Neural progenitor cell (in vitro differentiated cells): ENCODE results near the gene SLC38A9. TPM values are rescaled to one million over a fixed set of nuclear protein-coding genes. Genes with fewer than 3 reads are reported as not detected.

ENCODE experiments used
- DNase-seq: peaks from one replicate; pipeline ENCODE4 v3.0.0-alpha.2; 2016; ENCODE audit warnings: low spot score
- H2AFZ ChIP-seq: fragments of 200-600 bp; sonication (generic); replicated peaks from 2 replicates; pipeline ENCODE4 v1.6.1; 2016; ENCODE audit warnings: antibody characterized with exemption
- H3F3A ChIP-seq: fragments of 200-600 bp; sonication (generic); 2 replicates; pipeline ENCODE4 v1.6.1; 2016; ENCODE audit warnings: antibody characterized with exemption, low read depth
- H3K27ac ChIP-seq: fragments of 200-600 bp; sonication (generic); 2 replicates; pipeline ENCODE4 v1.5.1; 2016; ENCODE audit warnings: mild to moderate bottlenecking
- H3K27me3 ChIP-seq: fragments of 200-600 bp; sonication (generic); 2 replicates; pipeline ENCODE4 v1.6.1; 2016; ENCODE audit warnings: mild to moderate bottlenecking, moderate library complexity
- H3K36me3 ChIP-seq: fragments of 200-600 bp; sonication (generic); 2 replicates; pipeline ENCODE4 v1.5.1; 2016
- H3K4me1 ChIP-seq: fragments of 200-600 bp; sonication (generic); 2 replicates; pipeline ENCODE4 v1.6.1; 2016; ENCODE audit warnings: mixed run types
- H3K4me2 ChIP-seq: fragments of 200-600 bp; sonication (generic); 2 replicates; pipeline ENCODE4 v1.6.1; 2016
- H3K4me3 ChIP-seq: fragments of 200-600 bp; sonication (generic); 2 replicates; pipeline ENCODE4 v1.5.1; 2016
- H3K79me2 ChIP-seq: fragments of 200-600 bp; sonication (generic); 2 replicates; pipeline ENCODE4 v1.6.1; 2016; ENCODE audit warnings: low read depth
- H3K9ac ChIP-seq: fragments of 200-600 bp; sonication (generic); 2 replicates; pipeline ENCODE4 v1.6.1; 2016
- H3K9me3 ChIP-seq: fragments of 200-600 bp; sonication (generic); 2 replicates; pipeline ENCODE4 v1.5.1; 2016; ENCODE audit warnings: low read depth
- H4K20me1 ChIP-seq: fragments of 200-600 bp; sonication (generic); 2 replicates; pipeline ENCODE4 v1.6.1; 2016; ENCODE audit warnings: low read depth
- H3K27ac Mint-ChIP-seq: 3 replicates; pipeline ENCODE4 v1.8.0; 2021; ENCODE audit warnings: mixed read lengths
- H3K27me3 Mint-ChIP-seq: 2 replicates; pipeline ENCODE4 v1.8.0; 2022; ENCODE audit warnings: low read depth, mild to moderate bottlenecking, inconsistent platforms, moderate library complexity, mixed read lengths; ENCODE audit not compliant: insufficient read depth
- H3K36me3 Mint-ChIP-seq: 3 replicates; pipeline ENCODE4 v1.8.0; 2021; ENCODE audit warnings: mixed read lengths
- H3K4me1 Mint-ChIP-seq: 3 replicates; pipeline ENCODE4 v1.8.0; 2021; ENCODE audit warnings: mixed read lengths
- H3K4me3 Mint-ChIP-seq: 3 replicates; pipeline ENCODE4 v1.8.0; 2021; ENCODE audit warnings: mild to moderate bottlenecking, moderate library complexity, mixed read lengths
- H3K9me3 Mint-ChIP-seq: 3 replicates; pipeline ENCODE4 v1.8.0; 2020; ENCODE audit warnings: mixed read lengths
- CTCF ChIP-seq: fragments of 200-600 bp; sonication (generic); IDR thresholded peaks from 2 replicates; pipeline ENCODE4 v1.5.1; 2017; ENCODE audit warnings: antibody characterized with exemption, mild to moderate bottlenecking
- EZH2 ChIP-seq: fragments of 200-600 bp; sonication (generic); IDR thresholded peaks from 2 replicates; pipeline ENCODE4 v1.6.1; 2017; ENCODE audit warnings: antibody characterized with exemption, mild to moderate bottlenecking, moderate library complexity
- EZH2phosphoT487 ChIP-seq: fragments of 200-600 bp; sonication (generic); IDR thresholded peaks from 2 replicates; pipeline ENCODE4 v1.6.1; 2017; ENCODE audit warnings: antibody characterized with exemption
- total RNA-seq: library from RNA; depleted of rRNA; stranded (reverse); fragments of >200 nt; gene quantifications from 2 replicates; pipeline ENCODE4 v1.2.3, GENCODE V29; 2015; ENCODE audit warnings: low replicate concordance

Gene SLC38A9
- total RNA-seq, 1 donor from 2014 or later = 57.7 TPM

GRCh38 chr5:55668356-55668755, 43.8 kb downstream of the SLC38A9 start:
- no peaks in the 10 kb centered on the region for H3K4me1 ChIP-seq
- no peak for DNase-seq
- no peak overlapping the region for H3K4me2 ChIP-seq
- H3F3A ChIP-seq = no peaks in the 10 kb centered on the region
- Mint-ChIP-seq H3K36me3 (peaks cover 3% of the 10 kb centered on the region), H3K27ac (no peak overlapping the region), H3K27me3 (no peaks in the 10 kb centered on the region), H3K4me3 (no peak overlapping the region), H3K4me1 (no peaks in the 10 kb centered on the region), H3K9me3 (no peaks in the 10 kb centered on the region)
- no peak overlapping the region for H2AFZ ChIP-seq
- TF ChIP-seq CTCF (no peak), EZH2phosphoT487 (no peak), EZH2 (no peak)
- no peaks in the 10 kb centered on the region for H3K9me3 ChIP-seq
- no peak overlapping the region for H3K27ac ChIP-seq
- no peak overlapping the region for H3K4me3 ChIP-seq
- H3K9ac ChIP-seq = no peak overlapping the region
- no peaks in the 10 kb centered on the region for H3K27me3 ChIP-seq
- peaks cover 4% of the 10 kb centered on the region for H3K36me3 ChIP-seq
- H4K20me1 ChIP-seq = no peaks in the 10 kb centered on the region
- H3K79me2 ChIP-seq = no peaks in the 10 kb centered on the region

GRCh38 chr5:55667938-55668337, 44.2 kb downstream of the SLC38A9 start:
- Histone ChIP-seq H3K27me3 (no peaks in the 10 kb centered on the region), H3K9ac (no peak overlapping the region), H3K27ac (no peak overlapping the region), H3K4me2 (no peak overlapping the region), H3K4me1 (no peaks in the 10 kb centered on the region), H2AFZ (no peak overlapping the region), H3F3A (no peaks in the 10 kb centered on the region), H3K9me3 (no peaks in the 10 kb centered on the region), H4K20me1 (no peaks in the 10 kb centered on the region), H3K4me3 (no peak overlapping the region), H3K79me2 (no peaks in the 10 kb centered on the region), H3K36me3 (peaks cover 4% of the 10 kb centered on the region)
- DNase-seq = no peak
- Mint-ChIP-seq H3K27ac (no peak overlapping the region), H3K36me3 (peaks cover 3% of the 10 kb centered on the region), H3K9me3 (no peaks in the 10 kb centered on the region), H3K27me3 (no peaks in the 10 kb centered on the region), H3K4me1 (no peaks in the 10 kb centered on the region), H3K4me3 (no peak overlapping the region)
- no peak for TF ChIP-seq EZH2
- no peak for TF ChIP-seq CTCF
- TF ChIP-seq EZH2phosphoT487 = no peak

- Histone ChIP-seq H3K4me1 (no peaks in the 10 kb centered on the region), H3K9me3 (no peaks in the 10 kb centered on the region), H3K27me3 (no peaks in the 10 kb centered on the region), H3K27ac (no peak overlapping the region), H3F3A (no peaks in the 10 kb centered on the region), H3K9ac (no peak overlapping the region), H2AFZ (no peak overlapping the region), H3K79me2 (no peaks in the 10 kb centered on the region), H3K36me3 (no peaks in the 10 kb centered on the region), H4K20me1 (no peaks in the 10 kb centered on the region), H3K4me2 (no peak overlapping the region), H3K4me3 (no peak overlapping the region)
- no peak for DNase-seq
- Mint-ChIP-seq H3K4me1 (no peaks in the 10 kb centered on the region), H3K27ac (no peak overlapping the region), H3K27me3 (no peaks in the 10 kb centered on the region), H3K4me3 (no peak overlapping the region), H3K36me3 (peaks cover 6% of the 10 kb centered on the region), H3K9me3 (no peaks in the 10 kb centered on the region)
- TF ChIP-seq CTCF (no peak), EZH2phosphoT487 (no peak), EZH2 (no peak)
Measured at GRCh38 chr5:55665065-55665464, 47.1 kb downstream of the SLC38A9 start.

DNA sequence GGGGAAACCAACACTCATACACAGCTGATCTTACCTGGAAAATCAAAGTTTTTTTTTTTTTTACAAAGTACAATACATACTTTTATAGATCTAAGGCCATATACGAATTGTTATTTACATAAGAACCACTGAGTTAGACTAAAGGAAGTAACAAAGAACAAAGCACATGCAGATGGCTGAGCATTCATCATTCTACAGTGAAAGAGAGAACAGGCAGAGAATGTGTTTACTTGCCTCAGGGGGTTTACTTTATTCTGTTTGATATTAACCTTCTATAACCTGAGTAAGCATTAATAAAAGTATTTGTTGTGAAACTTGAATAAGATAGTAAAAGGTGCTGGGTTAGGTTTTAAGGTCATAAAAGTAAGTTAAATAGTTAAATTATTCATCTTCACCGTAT, 54.7 kb downstream of the SLC38A9 start:
- H3K9me3 ChIP-seq = no peaks in the 10 kb centered on the region
- H3K4me2 ChIP-seq = no peak overlapping the region
- no peaks in the 10 kb centered on the region for H3K4me1 ChIP-seq
- Mint-ChIP-seq H3K4me3 (no peak overlapping the region), H3K36me3 (peaks cover 6% of the 10 kb centered on the region), H3K4me1 (no peaks in the 10 kb centered on the region), H3K27ac (no peak overlapping the region), H3K27me3 (no peaks in the 10 kb centered on the region), H3K9me3 (no peaks in the 10 kb centered on the region)
- TF ChIP-seq EZH2 (no peak), CTCF (no peak), EZH2phosphoT487 (no peak)
- H3F3A ChIP-seq = peaks cover 4% of the 10 kb centered on the region
- no peak overlapping the region for H2AFZ ChIP-seq
- peaks cover 4% of the 10 kb centered on the region for H3K36me3 ChIP-seq
- no peak for DNase-seq
- H3K4me3 ChIP-seq = no peak overlapping the region
- no peaks in the 10 kb centered on the region for H3K79me2 ChIP-seq
- no peaks in the 10 kb centered on the region for H4K20me1 ChIP-seq
- H3K27ac ChIP-seq = no peak overlapping the region
- H3K9ac ChIP-seq = no peak overlapping the region
- H3K27me3 ChIP-seq = no peaks in the 10 kb centered on the region
